ENCODE measurements around the gene LRRC23. TPM values are rescaled to one million over a fixed set of nuclear protein-coding genes. Genes with fewer than 3 reads are reported as not detected.

LRRC23 gene
- total and polyA plus RNA-seq, 2 of the 13 experiments (the other 11 are each of a cell fraction or from before 2014, with no cell fraction given), result 6.0 to 7.8 TPM

DNA sequence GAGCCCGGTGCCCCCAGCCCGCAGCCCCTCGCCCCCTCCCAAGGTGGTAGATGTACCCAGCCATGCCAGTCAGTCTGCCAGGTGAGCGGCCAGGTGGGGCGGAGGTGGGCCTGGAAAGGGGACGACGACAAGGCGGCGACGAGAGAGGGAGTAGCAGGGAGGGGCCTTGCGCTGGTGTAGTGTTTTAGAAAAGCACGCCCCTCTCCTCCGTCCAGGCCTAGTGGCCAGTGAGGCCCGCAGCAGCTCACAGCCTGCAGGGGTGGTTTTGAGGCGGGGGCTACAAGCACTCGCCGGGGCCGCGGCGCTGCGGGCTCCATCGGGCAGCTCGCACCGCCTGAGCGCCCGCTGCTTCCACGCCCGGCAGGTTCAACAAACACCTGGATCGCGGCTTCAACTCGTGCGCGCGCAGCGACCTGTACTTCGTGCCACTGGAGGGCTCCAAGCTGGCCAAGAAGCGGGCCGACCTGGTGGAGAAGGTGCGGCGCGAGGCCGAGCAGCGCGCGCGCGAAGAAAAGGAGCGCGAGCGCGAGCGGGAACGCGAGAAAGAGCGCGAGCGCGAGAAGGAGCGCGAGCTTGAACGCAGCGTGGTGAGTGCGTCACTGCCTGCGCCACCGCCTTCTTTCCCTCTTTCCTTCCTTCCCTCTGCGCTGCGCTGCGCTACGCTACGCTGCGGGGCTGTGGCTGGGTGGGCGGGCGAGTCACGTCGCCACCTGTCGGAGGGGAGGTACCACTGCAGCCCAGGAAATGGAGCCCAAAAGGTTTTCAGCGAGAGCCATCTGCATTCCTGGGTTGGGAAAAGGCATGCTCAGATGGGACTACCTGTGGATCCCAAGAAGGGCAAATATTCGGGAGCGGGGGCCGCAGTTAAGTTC is 33.1 kb downstream of the LRRC23 start (continued):
- TF ChIP-seq, protein P1, sequence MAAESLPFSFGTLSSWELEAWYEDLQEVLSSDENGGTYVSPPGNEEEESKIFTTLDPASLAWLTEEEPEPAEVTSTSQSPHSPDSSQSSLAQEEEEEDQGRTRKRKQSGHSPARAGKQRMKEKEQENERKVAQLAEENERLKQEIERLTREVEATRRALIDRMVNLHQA (CRISPR knock-in tag; IDR thresholded peaks at IDR 0.05), result peak; percentile 86; the same call in 1 of the 2 replicates
- TF ChIP-seq, protein P2, sequence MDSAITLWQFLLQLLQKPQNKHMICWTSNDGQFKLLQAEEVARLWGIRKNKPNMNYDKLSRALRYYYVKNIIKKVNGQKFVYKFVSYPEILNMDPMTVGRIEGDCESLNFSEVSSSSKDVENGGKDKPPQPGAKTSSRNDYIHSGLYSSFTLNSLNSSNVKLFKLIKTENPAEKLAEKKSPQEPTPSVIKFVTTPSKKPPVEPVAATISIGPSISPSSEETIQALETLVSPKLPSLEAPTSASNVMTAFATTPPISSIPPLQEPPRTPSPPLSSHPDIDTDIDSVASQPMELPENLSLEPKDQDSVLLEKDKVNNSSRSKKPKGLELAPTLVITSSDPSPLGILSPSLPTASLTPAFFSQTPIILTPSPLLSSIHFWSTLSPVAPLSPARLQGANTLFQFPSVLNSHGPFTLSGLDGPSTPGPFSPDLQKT (CRISPR knock-in tag; IDR thresholded peaks at IDR 0.05; ENCODE audit: borderline replicate concordance), result no peak
- TF ChIP-seq ZFP82 (CRISPR knock-in tag; IDR thresholded peaks at IDR 0.05; ENCODE audit: borderline replicate concordance) (no peak; the same call in 1 of the 2 replicates), ZNF550 (CRISPR knock-in tag; IDR thresholded peaks at IDR 0.05; ENCODE audit: borderline replicate concordance) (no peak), TBX2 (CRISPR knock-in tag; IDR thresholded peaks at IDR 0.05; ENCODE audit: borderline replicate concordance) (peak; percentile 84; the same call in 1 of the 2 replicates), NFE2L1 (CRISPR knock-in tag; IDR thresholded peaks at IDR 0.05; ENCODE audit: borderline replicate concordance) (no peak), SIX1 (CRISPR knock-in tag; IDR thresholded peaks at IDR 0.05; ENCODE audit: borderline replicate concordance) (no peak), HES4 (CRISPR knock-in tag; IDR thresholded peaks at IDR 0.05; ENCODE audit: borderline replicate concordance) (peak; percentile 89), ZFP36L2 (CRISPR knock-in tag; IDR thresholded peaks at IDR 0.05) (no peak), ZNF136 (CRISPR knock-in tag; IDR thresholded peaks at IDR 0.05; ENCODE audit: low read depth) (0 out of 2 replicates have a peak, but pooled peaks have one; percentile 75), NR2C2 (CRISPR knock-in tag; IDR thresholded peaks at IDR 0.05; ENCODE audit: borderline replicate concordance) (peak; percentile 74; the same call in 1 of the 2 replicates), POLR2G (IDR thresholded peaks at IDR 0.05; ENCODE audit: low read depth, low read length) (peak; percentile 87), ZFP36L1 (CRISPR knock-in tag; IDR thresholded peaks at IDR 0.05) (no peak; the same call in 1 of the 2 replicates), MTF1 (CRISPR knock-in tag; IDR thresholded peaks at IDR 0.05) (no peak), ZNF468 (CRISPR knock-in tag; IDR thresholded peaks at IDR 0.05) (0 out of 2 replicates have a peak, but pooled peaks have one; percentile 37), NFRKB (IDR thresholded peaks at IDR 0.05) (no peak), ZNF33B (CRISPR knock-in tag; IDR thresholded peaks at IDR 0.05) (peak; percentile 56; the same call in 1 of the 2 replicates)
- TF ChIP-seq, protein P3, sequence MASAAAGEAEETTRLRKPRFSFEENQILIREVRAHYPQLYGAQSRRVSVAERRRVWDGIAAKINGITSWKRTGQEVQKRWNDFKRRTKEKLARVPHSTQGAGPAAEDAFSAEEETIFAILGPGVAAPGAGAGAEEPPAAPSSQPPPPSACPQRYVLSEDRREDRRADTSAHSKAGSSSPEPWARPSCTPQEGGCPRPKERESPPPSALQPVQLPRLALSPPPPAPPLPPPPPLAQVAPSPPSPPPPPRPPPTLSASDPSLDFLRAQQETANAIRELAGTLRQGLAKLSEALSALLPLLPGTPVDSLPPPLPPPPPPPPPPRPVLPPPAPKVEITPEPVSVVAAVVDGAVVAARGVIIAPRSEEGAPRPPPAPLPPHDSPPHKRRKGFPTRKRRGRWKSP (CRISPR knock-in tag; IDR thresholded peaks at IDR 0.05), result peak; percentile 100
- TF ChIP-seq, protein P4, sequence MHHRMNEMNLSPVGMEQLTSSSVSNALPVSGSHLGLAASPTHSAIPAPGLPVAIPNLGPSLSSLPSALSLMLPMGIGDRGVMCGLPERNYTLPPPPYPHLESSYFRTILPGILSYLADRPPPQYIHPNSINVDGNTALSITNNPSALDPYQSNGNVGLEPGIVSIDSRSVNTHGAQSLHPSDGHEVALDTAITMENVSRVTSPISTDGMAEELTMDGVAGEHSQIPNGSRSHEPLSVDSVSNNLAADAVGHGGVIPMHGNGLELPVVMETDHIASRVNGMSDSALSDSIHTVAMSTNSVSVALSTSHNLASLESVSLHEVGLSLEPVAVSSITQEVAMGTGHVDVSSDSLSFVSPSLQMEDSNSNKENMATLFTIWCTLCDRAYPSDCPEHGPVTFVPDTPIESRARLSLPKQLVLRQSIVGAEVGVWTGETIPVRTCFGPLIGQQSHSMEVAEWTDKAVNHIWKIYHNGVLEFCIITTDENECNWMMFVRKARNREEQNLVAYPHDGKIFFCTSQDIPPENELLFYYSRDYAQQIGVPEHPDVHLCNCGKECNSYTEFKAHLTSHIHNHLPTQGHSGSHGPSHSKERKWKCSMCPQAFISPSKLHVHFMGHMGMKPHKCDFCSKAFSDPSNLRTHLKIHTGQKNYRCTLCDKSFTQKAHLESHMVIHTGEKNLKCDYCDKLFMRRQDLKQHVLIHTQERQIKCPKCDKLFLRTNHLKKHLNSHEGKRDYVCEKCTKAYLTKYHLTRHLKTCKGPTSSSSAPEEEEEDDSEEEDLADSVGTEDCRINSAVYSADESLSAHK (CRISPR knock-in tag; IDR thresholded peaks at IDR 0.05; ENCODE audit: borderline replicate concordance), result no peak
